GM12892 (cell line): Measurements from ENCODE around the gene NUP107.

Experiments used
- POLR2A ChIP-seq: IDR thresholded peaks from 2 replicates; pipeline ENCODE4 v1.6.1; 2011; ENCODE audit warnings: low read depth, low read length, control low read depth
- POLR2AphosphoS5 ChIP-seq: IDR thresholded peaks from 2 replicates; pipeline ENCODE4 v1.6.1; 2011; ENCODE audit warnings: low read depth, low read length, control low read depth
- TAF1 ChIP-seq: IDR thresholded peaks from 2 replicates; pipeline ENCODE4 v1.6.1; 2011; ENCODE audit warnings: low read depth, mild to moderate bottlenecking, control low read depth, low read length, borderline replicate concordance

- no peak for TF ChIP-seq POLR2AphosphoS5
- no peak for TF ChIP-seq POLR2A
- no peak for TF ChIP-seq TAF1
Observed at GRCh38 chr12:68647507-68647906, 39.3 kb upstream of the NUP107 start.
